ENCODE measurements around the gene ITPR3.

The ITPR3 gene

DNA sequence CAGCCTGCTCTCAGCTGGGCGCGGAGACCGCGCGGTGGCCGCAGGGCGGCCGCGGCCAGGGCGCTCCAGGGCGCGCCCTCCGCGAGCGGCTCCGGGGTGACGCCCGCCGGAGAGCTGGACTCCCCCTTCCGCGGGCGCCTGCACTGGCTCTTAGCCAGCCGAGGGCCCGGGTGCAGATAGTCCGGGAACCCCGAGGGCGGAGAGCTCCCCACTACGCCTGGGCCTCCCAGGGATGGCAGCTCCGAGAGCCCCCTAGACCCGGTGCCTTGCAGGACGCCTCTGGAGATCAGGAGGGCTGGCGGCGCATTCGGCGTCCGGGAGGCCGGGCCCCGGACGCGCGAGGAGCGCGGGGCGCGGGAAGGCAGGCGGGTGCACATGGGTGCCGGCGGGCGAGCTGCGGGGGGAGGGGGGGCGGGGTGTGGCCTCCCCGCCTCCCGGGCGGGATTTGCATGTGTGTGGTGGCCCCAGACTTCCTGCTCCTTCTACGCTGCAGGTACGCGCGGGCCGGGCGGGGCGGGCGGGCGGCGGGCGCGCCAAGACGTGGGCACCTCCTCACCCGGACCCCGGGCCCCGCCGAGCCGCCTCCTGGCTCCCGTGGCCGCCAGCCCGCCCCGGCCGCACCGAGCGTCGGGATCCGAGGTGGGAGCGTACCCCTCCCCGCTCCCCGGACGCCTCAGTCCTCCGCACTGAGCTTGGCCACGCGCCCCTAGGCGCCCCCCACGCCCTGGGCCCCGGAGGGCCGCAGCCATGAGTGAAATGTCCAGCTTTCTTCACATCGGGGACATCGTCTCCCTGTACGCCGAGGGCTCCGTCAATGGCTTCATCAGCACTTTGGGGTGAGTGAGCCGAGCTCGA, at the start of gene ITPR3:
Gene ITPR3, plus strand, starts transcription at position 467 of the 855 bp plus-strand sequence. Its CDS starts 281 bp downstream, at position 748.
- peak; percentile 84 for DNase-seq

DNA sequence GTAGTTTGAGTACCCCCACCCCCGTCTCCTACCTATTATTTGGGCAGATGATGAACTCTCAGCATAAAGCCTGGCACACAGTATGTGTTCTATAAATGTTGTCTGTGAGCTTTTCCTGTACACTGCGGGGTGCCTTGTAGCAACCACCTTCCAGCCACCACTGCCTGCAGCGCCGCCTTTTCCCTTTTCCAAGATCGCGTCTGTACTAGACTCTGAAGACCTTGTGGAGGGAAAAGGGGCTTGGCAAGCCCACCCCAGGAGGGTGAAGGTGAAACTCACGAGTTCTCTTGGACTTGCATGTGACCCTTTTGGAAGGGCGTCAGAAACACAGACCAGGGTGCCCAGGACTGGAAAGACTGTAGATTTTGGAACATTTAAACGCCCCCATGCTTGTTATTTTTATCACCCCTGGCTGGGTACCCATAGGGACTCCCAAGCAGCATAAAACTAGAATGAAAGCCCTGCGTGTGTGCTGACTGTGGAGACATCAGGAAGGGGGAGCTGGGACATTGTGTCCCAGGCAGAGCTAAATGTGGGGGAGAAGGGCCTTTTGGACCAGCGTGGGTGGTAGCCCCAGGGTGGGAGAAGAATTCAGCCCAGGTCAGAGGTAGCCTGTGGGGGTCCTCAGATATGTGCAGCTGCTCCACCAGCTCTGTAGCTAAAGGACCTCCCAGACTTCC, 49.3 kb upstream of the ITPR3 start:
- DNase-seq = no peak

DNA sequence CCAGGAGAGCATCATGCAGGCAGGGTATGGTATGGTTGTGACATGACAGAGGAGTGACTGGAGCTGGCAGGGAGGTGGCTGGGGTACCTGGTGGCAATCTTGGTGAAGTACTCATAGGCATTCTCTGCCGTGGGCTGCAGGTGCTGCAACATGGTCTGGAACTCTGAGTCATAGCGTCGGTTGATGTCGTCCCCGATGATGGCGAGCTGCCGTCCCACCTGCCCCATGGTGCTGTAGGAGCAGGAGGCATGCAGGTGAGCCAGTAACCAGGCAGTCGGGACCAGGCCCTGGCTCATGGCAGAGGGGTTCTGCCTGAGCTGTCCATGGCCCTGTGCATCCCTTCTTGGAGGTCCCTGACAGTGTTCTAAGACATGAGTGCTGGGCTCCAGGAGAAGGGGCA, 45.9 kb upstream of the ITPR3 start:
- DNase-seq = no peak

DNA sequence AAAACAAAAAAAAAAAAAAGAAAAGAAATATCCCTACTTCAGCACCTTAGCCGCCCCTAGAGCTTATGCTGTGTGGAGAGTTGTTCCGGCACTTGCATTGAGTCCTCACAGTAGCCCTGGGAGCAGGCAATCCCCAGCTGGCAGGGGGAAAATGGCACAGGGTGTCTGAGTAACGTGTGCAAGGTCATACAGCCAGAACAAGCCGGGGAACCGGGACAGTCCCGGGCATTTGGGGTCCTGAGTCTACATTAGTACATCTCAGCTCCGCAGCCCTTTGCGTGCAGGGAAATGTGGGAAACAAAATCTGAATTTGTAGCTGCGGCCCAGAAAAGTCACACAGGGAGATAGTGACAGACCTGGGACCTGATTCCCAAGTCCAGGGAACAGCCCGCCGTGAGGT, 44.5 kb upstream of the ITPR3 start:
- DNase-seq = no peak

- peak; percentile 31 for DNase-seq
Measured at GRCh38 chr6:33577106-33577535, 44.0 kb upstream of the ITPR3 start.

DNA sequence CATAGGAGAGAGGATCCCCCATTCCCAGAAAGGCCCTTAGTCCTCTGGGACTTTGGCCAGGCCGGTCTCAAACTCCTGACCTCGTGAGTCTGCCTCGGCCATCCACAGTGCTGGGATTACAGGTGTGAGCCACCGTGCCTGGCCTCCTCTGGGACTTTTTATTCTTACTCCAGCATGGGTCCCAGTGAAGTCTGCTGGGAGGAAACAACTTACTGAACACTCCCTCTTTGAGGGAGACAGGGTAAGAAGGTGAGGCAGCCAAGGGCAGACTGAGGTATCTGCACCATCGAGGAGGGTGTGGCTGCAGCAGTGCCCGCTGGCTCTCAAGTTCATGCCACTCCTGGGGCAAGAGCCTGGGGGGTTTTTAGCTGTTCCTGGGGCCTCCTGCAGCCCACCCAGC, 43.4 kb upstream of the ITPR3 start:
- DNase-seq = no peak

DNA sequence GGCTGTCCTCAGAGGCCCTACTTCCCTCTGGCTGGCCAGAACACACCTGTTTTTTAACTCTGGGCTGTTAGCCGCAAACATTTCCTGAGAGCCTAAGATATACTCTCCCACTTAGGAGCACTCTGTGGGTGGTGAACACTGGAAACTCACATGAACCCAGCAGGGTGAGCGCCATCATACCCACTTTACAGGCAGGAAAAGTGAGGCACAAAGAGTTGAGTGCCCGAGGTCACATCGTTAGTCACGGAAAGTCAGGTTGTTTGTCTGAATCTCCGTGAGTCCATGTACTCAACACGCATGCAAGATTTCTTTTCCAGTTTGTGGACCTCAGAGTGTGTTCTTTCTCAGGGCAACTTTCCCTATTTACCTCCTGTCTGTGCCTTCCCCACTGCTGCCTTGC, 43.0 kb upstream of the ITPR3 start:
- DNase-seq = no peak

GRCh38 chr6:33578588-33579011, 42.5 kb upstream of the ITPR3 start:
- peak; percentile 68 for DNase-seq

DNA sequence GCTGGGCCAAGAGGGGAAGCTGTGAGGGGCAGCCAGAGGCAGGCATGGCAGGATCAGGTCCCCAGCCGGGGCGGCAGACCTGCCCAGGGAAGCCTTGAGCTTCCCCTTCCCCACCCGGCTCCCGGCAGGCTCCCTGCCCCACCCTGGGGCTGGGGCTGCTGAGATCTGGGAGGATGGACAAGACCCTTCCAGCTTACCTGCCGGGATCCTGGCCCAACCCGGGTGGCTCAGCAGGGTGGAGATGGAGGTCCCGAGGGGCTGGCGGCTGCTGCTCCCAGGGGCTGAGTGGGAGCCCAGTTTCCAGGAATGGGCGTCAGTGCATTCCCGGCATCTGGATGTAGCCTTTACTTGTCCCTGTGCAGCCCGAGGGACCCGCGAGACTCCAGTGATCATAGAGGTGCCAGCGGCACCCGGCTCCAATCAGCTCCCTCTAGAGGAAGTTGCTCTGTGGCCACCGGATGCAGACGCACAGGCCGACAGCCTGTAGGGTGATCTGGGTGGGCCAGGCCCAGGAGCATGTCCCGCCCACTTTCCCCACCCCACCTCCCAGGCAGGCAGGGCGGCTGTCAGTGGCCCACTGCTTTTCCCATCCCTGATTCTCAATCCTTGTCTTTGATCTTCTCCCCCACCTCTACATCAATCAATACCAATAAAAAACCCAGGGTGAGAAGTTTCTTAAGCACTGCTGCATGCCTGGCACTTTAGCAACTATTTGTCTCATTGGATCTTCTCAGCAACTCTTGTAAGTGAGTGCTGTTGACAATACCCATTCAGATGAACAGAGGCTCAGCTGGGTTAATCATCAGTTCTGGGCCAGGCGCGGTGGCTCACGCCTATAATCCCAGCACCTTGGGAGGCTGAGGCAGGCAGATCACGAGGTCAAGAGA, 41.1 kb upstream of the ITPR3 start, which contains the start of gene BAK1:
Gene BAK1, minus strand, starts transcription at position 449 of the 887 bp plus-strand sequence. CDS start 2,672 bp downstream, outside the sequence.
- peak; percentile 94 for DNase-seq

GRCh38 chr6:33581186-33581585, 39.9 kb upstream of the ITPR3 start:
- no peak for DNase-seq

DNA sequence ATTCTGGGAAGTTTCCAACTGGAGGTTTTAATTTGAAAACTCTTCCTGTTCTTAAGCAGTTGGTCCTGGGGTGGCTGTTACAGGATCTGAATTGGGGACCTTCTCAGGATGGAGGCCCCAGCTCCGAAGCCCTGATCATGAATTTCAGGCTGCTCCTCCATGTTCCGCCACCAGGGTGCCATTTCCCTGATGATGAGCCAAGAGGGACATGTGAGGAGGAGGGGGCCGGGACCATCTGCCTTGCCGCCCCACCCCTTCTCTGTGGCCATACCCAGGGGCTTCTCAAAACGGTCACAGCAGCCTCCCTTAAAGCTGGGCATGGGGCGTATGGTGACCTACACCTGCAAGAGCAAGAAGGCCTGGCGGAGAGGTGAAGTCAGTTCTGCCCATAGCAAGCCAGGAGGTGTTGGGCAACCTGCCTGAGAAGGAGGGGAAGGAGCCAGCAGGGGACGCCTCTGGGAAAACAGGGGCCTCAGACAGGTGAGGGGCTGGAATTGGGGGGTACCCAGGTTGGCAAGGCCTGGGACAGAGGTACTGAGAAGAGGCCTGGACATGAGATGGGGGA, 37.4 kb upstream of the ITPR3 start:
- DNase-seq = peak; percentile 28

- no peak for DNase-seq
Measured at GRCh38 chr6:33584700-33585402, 36.3 kb upstream of the ITPR3 start.

DNA sequence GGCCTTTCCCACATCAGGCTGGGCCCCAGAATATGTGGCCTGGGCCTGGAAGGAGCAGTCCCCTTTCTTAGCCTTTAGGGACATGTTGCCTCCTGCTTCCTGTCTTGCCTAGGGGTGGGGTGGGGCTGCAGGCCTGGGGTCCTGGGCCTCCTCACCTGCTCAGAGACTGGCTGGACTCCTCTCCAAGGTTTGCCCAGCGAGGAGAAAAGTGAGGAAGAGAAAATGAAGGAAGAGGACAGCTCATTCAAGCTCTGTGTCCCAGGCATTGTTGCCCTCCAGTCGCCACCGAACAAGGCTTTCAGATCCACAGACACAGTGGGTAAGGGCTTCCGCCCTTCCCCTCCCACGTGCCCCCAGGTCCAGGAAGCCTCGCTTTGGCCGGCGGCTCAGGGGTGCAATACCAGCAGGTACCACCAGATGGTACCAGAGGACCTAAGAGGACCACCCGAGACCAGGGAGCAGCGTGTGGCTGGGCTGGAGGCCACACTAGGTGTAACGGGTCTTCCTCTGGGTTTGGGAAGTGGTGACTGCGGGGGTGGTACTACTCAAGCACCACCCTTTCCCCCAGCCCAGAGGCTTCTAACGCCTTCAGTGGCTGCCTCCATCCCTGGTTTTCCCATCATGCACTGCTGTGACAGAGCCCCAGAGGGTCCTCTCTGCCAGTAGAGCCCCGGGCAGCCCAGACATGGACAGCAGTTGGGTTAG, 35.6 kb upstream of the ITPR3 start:
- peak; percentile 94 for DNase-seq

DNA sequence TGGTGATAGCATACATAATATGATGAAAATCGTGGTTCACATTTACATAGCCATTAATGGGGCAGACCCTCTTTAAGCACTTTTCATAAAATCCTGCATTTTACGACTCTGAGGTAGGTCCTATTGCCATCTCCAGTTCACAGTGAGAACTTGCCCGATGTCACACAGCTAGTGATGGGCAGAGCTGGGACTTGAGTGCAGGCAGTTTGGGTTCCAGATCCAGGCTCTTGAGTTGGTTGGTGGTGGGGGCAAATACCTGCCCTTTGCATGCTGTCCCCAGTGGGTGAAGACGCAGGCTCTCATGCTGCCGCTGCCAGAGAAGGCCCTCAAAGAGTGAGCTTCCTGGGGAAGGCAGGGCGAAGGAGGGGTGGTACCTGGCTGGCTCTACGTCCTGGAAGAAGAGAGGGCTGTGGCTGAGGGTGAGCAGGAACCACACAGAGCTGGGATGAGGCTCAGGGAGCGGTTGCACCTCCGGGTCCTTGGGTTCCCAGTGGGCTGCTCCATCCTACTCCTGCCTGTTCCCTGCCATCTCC, 34.9 kb upstream of the ITPR3 start:
- no peak for DNase-seq

DNA sequence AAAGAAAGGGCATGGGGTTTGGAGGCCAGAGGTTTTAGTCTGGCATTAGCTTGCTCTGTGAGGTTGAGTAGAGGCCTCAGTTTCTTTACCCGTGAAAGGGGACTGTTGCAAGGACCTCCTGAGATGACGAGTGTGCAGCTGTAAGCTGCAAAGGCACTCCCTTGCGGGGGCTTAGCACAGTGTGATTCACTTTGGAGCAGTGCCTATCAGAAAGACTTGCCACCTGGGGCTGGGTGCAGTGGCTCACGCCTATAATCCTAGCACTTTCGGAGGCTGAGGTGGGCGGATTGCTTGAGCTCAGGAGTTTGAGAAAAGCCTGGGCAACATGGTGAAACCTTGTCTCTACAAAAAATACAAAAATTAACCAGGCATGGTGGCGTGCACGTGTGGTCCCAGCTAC, 33.6 kb upstream of the ITPR3 start:
- no peak for DNase-seq

DNA sequence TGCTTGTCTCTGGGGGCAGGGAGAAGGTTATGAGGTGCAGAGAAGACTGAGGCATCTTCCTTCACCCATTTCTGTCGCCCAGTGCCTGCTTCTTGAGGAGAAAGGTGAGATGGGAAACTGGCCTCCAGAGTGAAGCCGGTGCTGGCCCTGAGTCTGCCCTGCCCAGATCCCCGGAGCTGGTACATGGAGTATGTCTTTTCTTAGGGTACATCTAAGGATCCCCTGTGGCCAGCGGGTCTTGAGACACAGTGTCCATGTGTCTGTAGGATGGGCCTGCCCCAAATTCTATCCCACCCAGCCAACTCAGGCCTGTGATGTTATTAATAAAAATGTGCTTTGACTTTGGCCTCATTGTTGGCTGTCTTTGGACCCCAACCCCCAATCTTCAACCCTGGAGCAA, 32.2 kb upstream of the ITPR3 start:
- no peak for DNase-seq

- DNase-seq = no peak
Measured at GRCh38 chr6:33589392-33589730, 31.8 kb upstream of the ITPR3 start.

DNA sequence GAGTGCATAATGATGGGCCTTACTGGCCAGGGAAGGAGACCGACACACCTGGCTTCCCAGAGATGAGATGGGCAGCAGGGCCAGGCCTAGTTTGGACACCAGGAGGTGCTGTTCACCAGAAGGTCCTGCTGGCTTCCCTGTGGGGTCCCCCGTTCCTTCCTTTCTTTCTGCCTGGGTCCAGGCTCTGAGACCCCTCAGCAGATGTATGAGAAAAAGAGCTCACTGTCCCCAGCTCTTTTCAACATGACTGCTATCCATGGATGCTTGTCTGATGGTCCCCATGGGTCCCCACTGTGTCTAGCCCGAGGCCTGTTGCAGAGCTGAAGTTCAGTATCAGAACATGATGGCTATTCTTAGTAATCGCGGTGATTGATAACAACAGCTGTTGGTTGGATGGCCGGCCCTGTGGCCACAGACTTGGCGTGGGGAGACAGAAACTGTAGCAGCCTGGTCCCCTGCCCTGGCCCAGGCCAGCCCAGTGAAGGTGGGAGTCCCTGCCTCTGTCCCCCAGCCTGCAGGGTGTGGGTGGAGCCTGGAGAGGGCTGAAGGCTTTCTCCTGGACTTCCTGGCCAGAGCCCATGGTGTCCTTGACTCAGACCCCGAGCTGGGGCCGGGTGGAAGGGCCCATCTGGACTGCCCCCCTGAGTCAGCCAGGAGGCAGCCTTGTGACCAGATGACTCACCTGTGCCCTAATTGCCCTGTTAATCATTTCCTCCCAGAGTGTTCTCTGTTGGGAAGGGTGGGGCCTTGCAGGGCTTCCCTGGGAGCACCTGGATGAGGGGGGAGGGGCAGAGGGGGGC, 31.2 kb upstream of the ITPR3 start:
- DNase-seq = peak; percentile 47

GRCh38 chr6:33590531-33591198, 30.5 kb upstream of the ITPR3 start:
- DNase-seq = no peak
